Gastrocnemius medialis (tissue), 4 donors: ENCODE data around the gene RETN. TPM values are rescaled to one million over a fixed set of nuclear protein-coding genes. Genes with fewer than 3 reads are reported as not detected.

Source experiments
- ATAC-seq, 2 donors: fragments of 150-250 bp; one replicate each; pipeline ENCODE4 v1.9.1; 2016
- DNase-seq, 2 donors: peaks; one replicate each; pipeline ENCODE4 v3.0.0-alpha.2; 2019
- H3K27ac ChIP-seq, 4 donors: fragments of 200-600 bp; sonication (generic); 1 replicate in 1 of 4; 2 replicates in 3 of 4; pipeline ENCODE4 v1.5.1; 2016 to 2018; ENCODE audit warnings: mild to moderate bottlenecking in 2 of 4, moderate library complexity in 1 of 4
- H3K27me3 ChIP-seq, 3 donors: fragments of 200-600 bp; sonication (generic) in 2 of 3; 1 replicate in 1 of 3; 2 replicates in 2 of 3; pipeline versions ENCODE4 v1.5.1 to v1.6.0; 2016 to 2019; ENCODE audit warnings: mild to moderate bottlenecking in 1 of 3, moderate library complexity in 1 of 3
- H3K36me3 ChIP-seq, 2 donors: fragments of 200-600 bp; sonication (generic) in 1 of 2; one replicate each; pipeline ENCODE4 v1.5.1; 2017 to 2018
- H3K4me1 ChIP-seq, 2 donors: fragments of 200-600 bp; sonication (generic) in 1 of 2; one replicate each; pipeline ENCODE4 v1.5.1; 2016 to 2017; ENCODE audit warnings: mild to moderate bottlenecking in 2 of 2
- H3K4me3 ChIP-seq, 4 donors: fragments of 200-600 bp; sonication (generic) in 3 of 4; 1 replicate in 1 of 4; 2 replicates in 3 of 4; pipeline ENCODE4 v1.5.1; 2016 to 2019; ENCODE audit warnings: mild to moderate bottlenecking in 2 of 4
- H3K9me3 ChIP-seq, 3 donors: fragments of 200-600 bp; sonication (generic) in 2 of 3; 1 replicate in 1 of 3; 2 replicates in 2 of 3; pipeline ENCODE4 v1.5.1; 2016 to 2019
- CTCF ChIP-seq, 5 experiments: fragments of 450-650 bp in 3 of 5; fragments of 200-600 bp in 2 of 5; sonication (generic) in 2 of 5; IDR thresholded peaks in 4 of 5; conservative IDR thresholded peaks in 1 of 5; 1 replicate in 4 of 5; 2 replicates in 1 of 5; pipeline ENCODE4 v1.5.1; 2016 to 2019; ENCODE audit warnings: antibody characterized with exemption in 5 of 5, mild to moderate bottlenecking in 3 of 5, moderate library complexity in 3 of 5
- POLR2A ChIP-seq, 2 donors: fragments of 450-650 bp; IDR thresholded peaks; one replicate each; pipeline ENCODE4 v1.6.1; 2017; ENCODE audit warnings: antibody characterized with exemption in 2 of 2, mild to moderate bottlenecking in 2 of 2, moderate library complexity in 2 of 2
- in situ Hi-C, 4 donors: fragments of 200-750 bp; cut with MboI; loops; one replicate each; pipeline versions ENCODE4 v1.15.0 to v1.8.0; 2017; ENCODE audit warnings: low sequenced_read_pairs in 4 of 4
- intact Hi-C: fragments of 100-400 bp; cut with DNase I; formaldehyde crosslinking; loops from one replicate; pipeline ENCODE4 v1.15.1; 2023; ENCODE audit warnings: low total_unique reads
- total RNA-seq, 4 donors: library from RNA; depleted of rRNA; stranded (reverse); fragments of >200 nt; gene quantifications; one replicate each; pipeline versions ENCODE4 v1.1.0 to v1.2.3, GENCODE V29; 2016

RETN gene
- total RNA-seq, 4 donors from 2014 or later = 1.2 TPM; not detected in 3

GRCh38 chr19:7691497-7691896 is 22.6 kb downstream of the RETN start:
- ATAC-seq (no peak), DNase-seq (no peak)
- Histone ChIP-seq H3K36me3 (no peaks in the 10 kb centered on the region), H3K4me3 (no peak overlapping the region), H3K9me3 (no peaks in the 10 kb centered on the region), H3K27ac (no peak overlapping the region), H3K4me1 (no peaks in the 10 kb centered on the region), H3K27me3 (peaks cover 3 to 16% (median 16%) of the 10 kb centered on the region in 3 donors)
- in situ Hi-C loops = no loop called here
- TF ChIP-seq CTCF (IDR thresholded peaks at IDR 0.05 in 4 of 5, conservative IDR thresholded peaks at IDR 0.05 in 1 of 5) (no peak), POLR2A (IDR thresholded peaks at IDR 0.05) (no peak)
- intact Hi-C loops = no loop called here

GRCh38 chr19:7692417-7693088 is 23.7 kb downstream of the RETN start:
- TF ChIP-seq CTCF (IDR thresholded peaks at IDR 0.05 in 4 of 5, conservative IDR thresholded peaks at IDR 0.05 in 1 of 5) (no peak), POLR2A (IDR thresholded peaks at IDR 0.05) (no peak)
- Histone ChIP-seq H3K27me3 (peaks cover 3 to 23% (median 19%) of the 10 kb centered on the region in 3 donors), H3K4me1 (no peaks in the 10 kb centered on the region), H3K4me3 (no peak overlapping the region), H3K36me3 (no peaks in the 10 kb centered on the region), H3K9me3 (no peaks in the 10 kb centered on the region), H3K27ac (no peak overlapping the region)
- intact Hi-C loops (no loop called here), in situ Hi-C loops (no loop called here)
- DNase-seq (no peak), ATAC-seq (no peak)

GRCh38 chr19:7694499-7694898 is 25.6 kb downstream of the RETN start:
- DNase-seq (no peak), ATAC-seq (no peak)
- intact Hi-C loops (no loop called here), in situ Hi-C loops (no loop called here)
- H3K4me1 ChIP-seq = no peaks in the 10 kb centered on the region
- no peaks in the 10 kb centered on the region for H3K9me3 ChIP-seq
- no peak overlapping the region for H3K27ac ChIP-seq
- no peaks in the 10 kb centered on the region for H3K36me3 ChIP-seq
- H3K4me3 ChIP-seq = no peak overlapping the region
- TF ChIP-seq POLR2A (IDR thresholded peaks at IDR 0.05) (no peak), CTCF (IDR thresholded peaks at IDR 0.05 in 4 of 5, conservative IDR thresholded peaks at IDR 0.05 in 1 of 5) (no peak)
- H3K27me3 ChIP-seq = peaks cover 3 to 26% (median 26%) of the 10 kb centered on the region in 3 donors

DNA sequence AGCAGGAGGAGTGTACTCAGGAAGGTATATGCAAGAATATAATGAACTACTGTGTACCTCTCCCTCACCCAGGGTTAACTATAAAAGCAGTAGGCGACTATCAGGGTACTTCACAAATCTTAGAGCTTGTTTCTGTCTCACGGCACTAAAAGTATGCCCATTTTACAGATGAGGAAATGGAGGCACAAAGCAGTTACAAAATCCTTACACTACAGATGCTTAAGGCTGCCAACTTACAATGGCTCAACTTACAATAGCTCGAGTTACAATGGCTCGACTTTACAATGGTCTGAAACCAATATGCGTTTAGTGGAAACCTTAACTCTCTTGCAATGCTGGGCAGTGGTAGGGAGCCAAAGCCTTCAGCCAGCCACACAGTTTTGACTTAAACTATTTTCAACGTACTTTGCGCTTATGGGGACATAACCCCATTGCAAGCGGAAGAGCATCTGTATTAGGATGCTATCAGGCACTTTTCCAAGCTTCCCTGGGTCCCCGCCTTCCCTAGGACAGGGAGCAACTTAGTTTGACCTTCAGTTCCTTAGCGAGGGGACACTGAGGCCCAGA is 29.0 kb downstream of the RETN start:
- intact Hi-C loops = no loop called here
- no peaks in the 10 kb centered on the region for H3K36me3 ChIP-seq
- peaks cover 0 to 22% (median 17%) of the 10 kb centered on the region in 3 donors for H3K27me3 ChIP-seq
- no peak overlapping the region for H3K4me3 ChIP-seq
- TF ChIP-seq POLR2A (IDR thresholded peaks at IDR 0.05) (no peak), CTCF (IDR thresholded peaks at IDR 0.05 in 4 of 5, conservative IDR thresholded peaks at IDR 0.05 in 1 of 5) (no peak)
- DNase-seq (no peak), ATAC-seq (no peak)
- H3K4me1 ChIP-seq = no peaks in the 10 kb centered on the region
- H3K9me3 ChIP-seq = no peaks in the 10 kb centered on the region
- in situ Hi-C loops = no loop called here
- H3K27ac ChIP-seq = no peak overlapping the region
